ENCODE data around the gene HARBI1. TPM values are rescaled to one million over a fixed set of nuclear protein-coding genes. Genes with fewer than 3 reads are reported as not detected.

The HARBI1 gene
- total RNA-seq, 2 experiments from 2014 or later = 2.8 to 3.1 TPM

DNA sequence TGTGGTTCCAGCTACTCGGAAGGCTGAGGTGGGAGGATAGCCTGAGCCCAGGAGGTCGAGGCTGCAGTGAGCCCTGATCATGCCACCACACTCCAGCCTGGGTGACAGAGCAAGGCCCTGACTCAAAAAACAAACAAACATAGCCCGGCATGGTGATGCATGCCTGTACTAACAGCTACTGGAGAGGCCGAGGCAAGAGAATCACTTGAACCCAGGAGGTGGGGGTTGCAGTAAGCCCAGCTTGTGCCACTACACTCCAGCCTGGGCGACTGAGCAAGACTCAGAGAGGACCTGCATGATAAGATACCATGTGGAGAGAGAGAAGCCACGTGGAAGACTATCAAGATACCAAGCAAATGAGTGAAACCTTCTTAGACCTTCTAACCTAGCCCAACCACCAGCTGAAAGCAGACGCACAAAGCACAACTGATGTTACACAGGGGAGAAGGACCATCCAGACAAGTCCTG lies 59.3 kb downstream of the HARBI1 start:
- DNase-seq = no peak
- no peak overlapping the region for H3K4me3 Mint-ChIP-seq
- intact Hi-C loops (cut with micrococcal nuclease) = no loop called here
- H3K36me3 Mint-ChIP-seq (ENCODE audit: low read depth) = no peaks in the 10 kb centered on the region
- no peaks in the 10 kb centered on the region for H3K9me3 Mint-ChIP-seq
- H3K4me1 Mint-ChIP-seq (ENCODE audit: low read depth) = peaks cover 66% of the 10 kb centered on the region
- H3K27me3 Mint-ChIP-seq (ENCODE audit: low read depth) = no peaks in the 10 kb centered on the region
- CTCF ChIA-PET = interaction anchor here (0.6 to 1.0 kb wide), 2 partner anchors 10 to 61 kb away, joined by 3 to 4 read pairs; no protein-coding TSS in a partner anchor
- no peak overlapping the region for H3K27ac Mint-ChIP-seq

DNA sequence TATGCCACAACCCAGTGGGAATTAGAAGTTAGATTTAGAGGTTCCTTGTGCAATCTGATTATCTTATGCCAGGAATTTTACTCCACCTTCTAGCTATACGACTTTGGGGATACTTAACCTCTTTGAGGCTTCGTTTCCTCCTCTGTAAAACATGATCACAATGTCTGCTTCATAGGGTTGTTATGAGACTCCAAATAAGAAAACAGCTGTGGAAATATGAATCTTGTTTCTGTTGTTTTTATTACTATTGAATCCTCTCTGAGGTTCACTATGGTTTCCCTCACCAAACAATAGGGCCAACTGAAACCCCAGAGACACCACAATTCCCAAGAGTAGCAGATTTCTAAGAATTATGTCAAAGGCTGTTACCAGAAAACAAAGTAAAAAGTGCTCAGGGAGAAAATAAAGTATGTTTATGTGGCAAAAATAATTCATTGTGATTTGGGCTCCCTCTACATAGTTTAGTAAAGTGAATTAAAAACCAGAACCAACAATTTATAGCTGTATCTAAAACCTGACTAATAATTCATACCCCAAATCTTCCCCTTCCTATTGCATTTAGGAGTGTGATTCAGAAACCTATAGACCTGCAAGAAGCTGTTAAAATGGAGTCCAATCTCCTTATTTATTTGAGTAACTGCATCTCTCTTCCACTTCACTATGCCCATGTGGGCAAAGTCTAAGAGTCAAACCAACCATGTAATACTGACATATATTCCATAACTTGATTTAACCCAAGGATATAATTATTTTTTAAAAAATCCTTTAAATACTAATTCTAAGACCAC lies 61.6 kb downstream of the HARBI1 start:
- CTCF ChIA-PET = interaction anchor here (0.7 to 1.3 kb wide), 2 partner anchors 63 to 150 kb away, joined by 3 to 4 read pairs; no protein-coding TSS in a partner anchor
- Mint-ChIP-seq H3K9me3 (no peaks in the 10 kb centered on the region), H3K27me3 (ENCODE audit: low read depth) (no peaks in the 10 kb centered on the region), H3K4me3 (no peak overlapping the region), H3K4me1 (ENCODE audit: low read depth) (peaks cover 51% of the 10 kb centered on the region), H3K36me3 (ENCODE audit: low read depth) (no peaks in the 10 kb centered on the region), H3K27ac (no peak overlapping the region)
- no peak for DNase-seq
- intact Hi-C loops (cut with micrococcal nuclease) = no loop called here

DNA sequence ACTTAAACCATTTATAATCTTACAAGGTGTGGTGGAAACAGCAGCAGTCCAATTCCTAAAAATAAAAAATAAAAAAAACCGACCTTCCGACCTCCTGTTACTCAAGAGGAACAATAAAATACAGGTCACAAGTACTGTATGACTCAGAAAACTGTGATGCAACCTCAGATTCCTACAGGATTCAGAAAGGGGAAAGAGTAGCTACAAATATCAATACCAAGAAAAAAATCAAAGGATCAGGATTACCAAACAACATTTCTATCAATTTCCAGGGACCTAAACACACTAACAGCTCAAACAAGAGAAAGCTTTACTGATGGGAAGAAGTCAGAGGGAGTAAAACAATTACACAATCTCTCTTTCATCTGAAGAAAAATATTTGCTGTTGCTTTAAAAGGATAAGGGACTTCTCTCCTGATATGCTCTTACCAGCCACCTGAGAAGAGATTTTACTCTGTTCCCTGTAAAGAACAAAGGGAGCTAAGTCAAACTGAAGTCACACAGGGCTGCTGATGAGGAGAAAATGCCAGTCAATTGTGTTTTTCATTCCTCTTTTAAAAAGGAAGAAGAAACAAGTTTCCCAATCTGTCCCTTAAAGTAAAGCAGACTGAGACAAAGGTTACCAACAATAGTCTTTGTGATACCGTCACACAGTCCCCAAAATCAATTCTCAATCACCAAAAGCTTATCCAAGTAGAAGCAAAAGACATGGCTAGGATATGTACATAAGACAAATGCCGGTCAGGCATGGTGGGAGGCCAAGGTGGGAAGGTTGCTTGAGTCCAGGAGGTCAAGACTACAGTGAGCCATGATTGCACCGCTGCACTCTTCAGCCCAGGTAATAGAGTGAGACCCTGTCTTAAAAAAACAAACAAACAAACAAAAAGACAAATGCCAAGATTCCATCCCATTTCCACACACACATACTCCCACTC lies 62.5 kb downstream of the HARBI1 start:
- no peak overlapping the region for H3K27ac Mint-ChIP-seq
- no peaks in the 10 kb centered on the region for H3K27me3 Mint-ChIP-seq (ENCODE audit: low read depth)
- no peak overlapping the region for H3K4me3 Mint-ChIP-seq
- H3K9me3 Mint-ChIP-seq = no peaks in the 10 kb centered on the region
- CTCF ChIA-PET = interaction anchor here (0.6 to 1.3 kb wide), 3 partner anchors 64 to 1003 kb away, joined by 3 to 4 read pairs (median 3); no protein-coding TSS in a partner anchor
- DNase-seq = no peak
- intact Hi-C loops (cut with micrococcal nuclease) = no loop called here
- H3K4me1 Mint-ChIP-seq (ENCODE audit: low read depth) = peaks cover 42% of the 10 kb centered on the region
- no peaks in the 10 kb centered on the region for H3K36me3 Mint-ChIP-seq (ENCODE audit: low read depth)

DNA sequence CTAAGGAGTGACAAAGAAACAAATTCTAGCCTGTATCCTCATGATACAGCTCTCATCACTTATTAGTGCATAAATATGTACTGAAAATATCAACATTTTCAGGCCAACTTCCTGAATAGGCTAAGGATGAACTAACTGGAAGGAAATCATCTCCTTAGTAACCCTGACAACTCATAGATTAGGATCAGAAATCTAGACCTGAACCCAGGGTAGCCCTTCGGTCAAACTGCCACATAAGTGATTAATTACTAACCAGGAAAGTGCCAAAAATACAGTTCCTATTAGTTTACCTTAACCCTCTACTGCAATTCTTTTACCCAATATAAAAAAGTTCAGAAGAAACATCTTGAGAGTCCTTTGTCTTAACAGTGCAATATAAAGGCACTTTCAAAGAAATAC lies 63.2 kb downstream of the HARBI1 start:
- Mint-ChIP-seq H3K27me3 (ENCODE audit: low read depth) (no peaks in the 10 kb centered on the region), H3K27ac (no peak overlapping the region), H3K9me3 (no peaks in the 10 kb centered on the region), H3K4me3 (no peak overlapping the region), H3K36me3 (ENCODE audit: low read depth) (no peaks in the 10 kb centered on the region), H3K4me1 (ENCODE audit: low read depth) (peaks cover 36% of the 10 kb centered on the region)
- no peak for DNase-seq
- CTCF ChIA-PET = interaction anchor here (0.6 to 0.8 kb wide), 2 partner anchors 64 to 1002 kb away, joined by 3 to 4 read pairs; no protein-coding TSS in a partner anchor
- intact Hi-C loops (cut with micrococcal nuclease) = no loop called here

Other genes with a start within 250 kb of the HARBI1 start
- gene MDK, start 235.6 kb downstream of the HARBI1 start, total RNA-seq = 1 to 10 TPM; 2.9 to 4.6 TPM
- not detected for gene CHRM4, start 225.5 kb downstream of the HARBI1 start, total RNA-seq
- gene AMBRA1, start 23.2 kb downstream of the HARBI1 start, total RNA-seq = 10 to 100 TPM; 19.0 to 23.1 TPM
- 10 to 100 TPM; 54.7 to 55.6 TPM for gene ATG13, start 326 bp upstream of the HARBI1 start, total RNA-seq
- 10 to 100 TPM; 31.2 to 32.6 TPM for gene ARHGAP1, start 83.4 kb upstream of the HARBI1 start, total RNA-seq
- gene ZNF408, start 83.8 kb upstream of the HARBI1 start, total RNA-seq = 1 to 10 TPM; 7.3 to 7.6 TPM
- gene F2, start 102.0 kb upstream of the HARBI1 start, total RNA-seq = not detected
- 100 to 1,000 TPM; 205 to 216 TPM for gene CKAP5, start 229.1 kb upstream of the HARBI1 start, total RNA-seq

All from activated naive CD4-positive, alpha-beta T cell treated with anti-CD3 and anti-CD28 coated beads for 36 hours (primary cell).